Endothelial cell of umbilical vein (primary cell): Measurements from ENCODE around the gene MITF. TPM values are rescaled to one million over a fixed set of nuclear protein-coding genes. Genes with fewer than 3 reads are reported as not detected.

Experiments used
- BruUV-seq: library from RNA; stranded (reverse); fragments of 400-500 nt; replicated peaks from 2 replicates; lab custom pipeline; 2021; lab: Mats Ljungman, UMichigan
- CTCF ChIA-PET: fragments of 300-600, 350-600 bp; sonication (Branson Sonifier 250); formaldehyde crosslinking; loops from one replicate; lab custom pipeline; 2021; ENCODE audit warnings: antibody characterized with exemption, inconsistent platforms; lab: Charles Lee
- POLR2A ChIA-PET: fragments of 300-600, 350-600 bp; sonication (Branson Sonifier 250); formaldehyde crosslinking; loops from one replicate; lab custom pipeline; 2021; ENCODE audit warnings: antibody characterized with exemption, inconsistent platforms; lab: Charles Lee
- DNase-seq: peaks from one replicate; pipeline ENCODE4 v3.0.0-alpha.2; 2011; ENCODE audit warnings: low read depth, low spot score
- FAIRE-seq: peaks from 2 replicates; lab custom pipeline; 2011; peaks lifted over from hg19 to GRCh38; lab: Jason Lieb, UNC
- H2AFZ ChIP-seq: 2 replicates; pipeline ENCODE4 v1.6.0; 2012; ENCODE audit warnings: low read depth, low read length, control low read depth, inconsistent platforms
- H3K27ac ChIP-seq: 2 replicates; pipeline ENCODE4 v1.5.1; 2011; ENCODE audit warnings: low read depth, mild to moderate bottlenecking, control low read depth, low read length, moderate library complexity; ENCODE audit not compliant: insufficient read depth
- H3K27me3 ChIP-seq, 2 experiments: 2 replicates each; pipeline versions ENCODE4 v1.6.0 to v1.6.1; 2011; ENCODE audit warnings: low read length in 2 of 2, mixed read lengths in 1 of 2; ENCODE audit not compliant: control insufficient read depth in 2 of 2, insufficient read depth in 2 of 2
- H3K36me3 ChIP-seq, 2 experiments: 2 replicates in 1 of 2; 3 replicates in 1 of 2; pipeline ENCODE4 v1.5.1; 2011; ENCODE audit warnings: low read length in 2 of 2, mild to moderate bottlenecking in 1 of 2, moderate library complexity in 1 of 2; ENCODE audit not compliant: control insufficient read depth in 2 of 2, insufficient read depth in 2 of 2; ENCODE audit errors: extremely low read depth in 1 of 2
- H3K4me1 ChIP-seq: 3 replicates; pipeline ENCODE4 v1.5.1; 2011; ENCODE audit warnings: mild to moderate bottlenecking, low read length; ENCODE audit not compliant: control insufficient read depth, insufficient read depth; ENCODE audit errors: extremely low read depth
- H3K4me2 ChIP-seq: 2 replicates; pipeline ENCODE4 v1.6.1; 2011; ENCODE audit warnings: low read length, control low read depth, mixed read lengths; ENCODE audit not compliant: insufficient read depth
- H3K4me3 ChIP-seq, 3 experiments: fragments of 200-600 bp in 1 of 3; sonication (generic), shearing (Covaris generic) in 1 of 3; replicated peaks in 1 of 3; 2 replicates each; pipeline ENCODE4 v1.5.1; 2011 to 2016; ENCODE audit warnings: control low read depth in 3 of 3, low read length in 3 of 3, mild to moderate bottlenecking in 2 of 3, inconsistent platforms in 1 of 3, low read depth in 1 of 3, moderate library complexity in 1 of 3; ENCODE audit not compliant: insufficient read depth in 1 of 3
- H3K79me2 ChIP-seq: 2 replicates; pipeline ENCODE4 v1.6.0; 2012; ENCODE audit warnings: low read length, inconsistent platforms; ENCODE audit not compliant: control insufficient read depth, insufficient read depth
- H3K9ac ChIP-seq: replicated peaks from 2 replicates; pipeline ENCODE3; 2011; ENCODE audit warnings: low read length, control low read depth; ENCODE audit not compliant: insufficient read depth; ENCODE audit errors: extremely low read depth
- H3K9me1 ChIP-seq: replicated peaks from 3 replicates; pipeline ENCODE4 v1.6.0; 2011; ENCODE audit warnings: mild to moderate bottlenecking, low read length; ENCODE audit not compliant: control insufficient read depth, insufficient read depth; ENCODE audit errors: extremely low read depth
- H3K9me3 ChIP-seq: replicated peaks from 2 replicates; pipeline ENCODE4 v1.5.1; 2012; ENCODE audit warnings: low read length, inconsistent platforms; ENCODE audit not compliant: control insufficient read depth, insufficient read depth
- H4K20me1 ChIP-seq: replicated peaks from 2 replicates; pipeline ENCODE3; 2011; ENCODE audit warnings: mild to moderate bottlenecking, low read length; ENCODE audit not compliant: control insufficient read depth, insufficient read depth; ENCODE audit errors: extremely low read depth
- CTCF ChIP-seq, 2 donors: IDR thresholded peaks; 1 replicate in 1 of 2; 2 replicates in 1 of 2; pipeline ENCODE4 v1.5.1; 2011; ENCODE audit warnings: low read length in 2 of 2, mild to moderate bottlenecking in 2 of 2, moderate library complexity in 2 of 2, control low read depth in 1 of 2, inconsistent platforms in 1 of 2, low read depth in 1 of 2; ENCODE audit not compliant: insufficient read depth in 1 of 2; ENCODE audit errors: extremely low read depth in 1 of 2
- EZH2 ChIP-seq: IDR thresholded peaks from 2 replicates; pipeline ENCODE4 v1.6.1; 2012; ENCODE audit warnings: borderline replicate concordance, low read depth, mild to moderate bottlenecking, moderate library complexity, low read length, inconsistent platforms; ENCODE audit not compliant: severe bottlenecking
- FOS ChIP-seq: IDR thresholded peaks from 2 replicates; pipeline ENCODE4 v1.6.1; 2011; ENCODE audit warnings: mild to moderate bottlenecking, low read length, moderate library complexity, borderline replicate concordance; ENCODE audit not compliant: insufficient read depth
- GATA2 ChIP-seq: IDR thresholded peaks from 2 replicates; pipeline ENCODE4 v1.7.0; 2011; ENCODE audit warnings: low read depth, mild to moderate bottlenecking, moderate library complexity, mixed read lengths, low read length; ENCODE audit not compliant: insufficient read length, insufficient read depth
- JUN ChIP-seq: IDR thresholded peaks from 2 replicates; pipeline ENCODE4 v1.6.1; 2011; ENCODE audit warnings: borderline replicate concordance, low read depth; ENCODE audit not compliant: insufficient read length, insufficient read depth
- MAX ChIP-seq: IDR thresholded peaks from 2 replicates; pipeline ENCODE4 v1.6.1; 2011; ENCODE audit not compliant: insufficient read depth, insufficient read length
- MYC ChIP-seq: IDR thresholded peaks from one replicate; pipeline ENCODE4 v1.6.1; 2011; ENCODE audit warnings: mild to moderate bottlenecking, low read depth, low read length
- POLR2A ChIP-seq: IDR thresholded peaks from 2 replicates; pipeline ENCODE4 v1.6.1; 2012; ENCODE audit warnings: low read depth, mild to moderate bottlenecking, control low read depth, low read length
- POLR2AphosphoS5 ChIP-seq: IDR thresholded peaks from 2 replicates; pipeline ENCODE4 v1.6.1; 2012; ENCODE audit warnings: low read depth, mild to moderate bottlenecking, control low read depth, low read length, moderate library complexity; ENCODE audit not compliant: insufficient read depth
- dilution Hi-C: fragments of 300-500 bp; cut with MboI; formaldehyde crosslinking; loops from one replicate; pipeline ENCODE4 v1.15.0; 2019; ENCODE audit warnings: low sequenced_read_pairs; ENCODE audit not compliant: extremely low pct_ligation_motif_present
- intact Hi-C: fragments of 100-400 bp; cut with micrococcal nuclease; formaldehyde crosslinking; loops from one replicate; pipeline ENCODE4 v1.10.0; 2022
- polyA plus RNA-seq, 4 experiments: library from polyadenylated mRNA; depleted of rRNA in 3 of 4; stranded (reverse) in 3 of 4; unstranded in 1 of 4; fragments of >200 nt; gene quantifications; 2 replicates each; pipeline versions ENCODE4 v1.2.1 to v1.2.3, GENCODE V29; 2011 to 2012; ENCODE audit warnings: missing spikeins in 1 of 4
- total RNA-seq: library from RNA; stranded (reverse); gene quantifications from 2 replicates; pipeline ENCODE4 v1.2.3, GENCODE V29; 2021

Gene MITF
- total and polyA plus RNA-seq, 2 donors (not counting 3 experiments of a cell fraction or from before 2014, with no cell fraction given): 1.6 to 2.5 TPM

GRCh38 chr3:69936266-69936665 lies 197.0 kb downstream of the MITF start:
- no TSS peak for BruUV-seq
- dilution Hi-C loops (no loop called here), intact Hi-C loops (no loop called here)
- Histone ChIP-seq H2AFZ (no peak overlapping the region), H3K4me1 (no peaks in the 10 kb centered on the region), H3K9ac (no peak overlapping the region), H3K27me3 (no peaks in the 10 kb centered on the region), H3K27ac (no peak overlapping the region), H3K4me3 (no peak overlapping the region), H3K36me3 (no peaks in the 10 kb centered on the region), H3K79me2 (no peaks in the 10 kb centered on the region), H3K9me1 (no peaks in the 10 kb centered on the region), H4K20me1 (no peaks in the 10 kb centered on the region), H3K9me3 (no peaks in the 10 kb centered on the region), H3K4me2 (no peak overlapping the region)
- ChIA-PET CTCF (no interaction called here), POLR2A (no interaction called here)
- TF ChIP-seq CTCF (IDR thresholded peaks at IDR 0.05; ENCODE audit: extremely low read depth in 1 of 2, insufficient read depth in 1 of 2, low read depth in 1 of 2, low read length in 2 of 2) (no peak), MYC (no peak), FOS (no peak), POLR2A (no peak)
- no peak for DNase-seq
- no peak for FAIRE-seq

- TF ChIP-seq MYC (no peak), EZH2 (no peak), GATA2 (no peak), FOS (no peak), POLR2A (no peak), CTCF (IDR thresholded peaks at IDR 0.05; ENCODE audit: extremely low read depth in 1 of 2, insufficient read depth in 1 of 2, low read depth in 1 of 2, low read length in 2 of 2) (no peak), MAX (no peak), JUN (no peak), POLR2AphosphoS5 (no peak)
- no peak overlapping the region for H3K4me2 ChIP-seq
- DNase-seq (no peak), FAIRE-seq (no peak)
- H3K27me3 ChIP-seq: no peaks in the 10 kb centered on the region
- H3K36me3 ChIP-seq: no peaks in the 10 kb centered on the region
- H3K4me3 ChIP-seq: no peak overlapping the region
- no peak overlapping the region for H3K9ac ChIP-seq
- ChIA-PET POLR2A (no interaction called here), CTCF (no interaction called here)
- no peaks in the 10 kb centered on the region for H3K4me1 ChIP-seq
- BruUV-seq: no TSS peak
- H4K20me1 ChIP-seq: no peaks in the 10 kb centered on the region
- no peaks in the 10 kb centered on the region for H3K79me2 ChIP-seq
- no peaks in the 10 kb centered on the region for H3K9me1 ChIP-seq
- no peak overlapping the region for H2AFZ ChIP-seq
- dilution Hi-C loops (no loop called here), intact Hi-C loops (no loop called here)
- H3K27ac ChIP-seq: no peak overlapping the region
- no peaks in the 10 kb centered on the region for H3K9me3 ChIP-seq
Measured at GRCh38 chr3:69938061-69938460, 198.8 kb downstream of the MITF start.
